PFSK-1 (cell line): Measurements from ENCODE around the gene MAP3K10.

ENCODE experiments used
- FOXP2 ChIP-seq: optimal IDR thresholded peaks from 2 replicates; pipeline ENCODE3; 2011; ENCODE audit warnings: borderline replicate concordance, control low read depth, inconsistent platforms; ENCODE audit not compliant: insufficient read depth; ENCODE audit errors: extremely low read length, extremely low read depth
- POLR2AphosphoS5 ChIP-seq: IDR thresholded peaks from 2 replicates; pipeline ENCODE4 v1.6.1; 2012; ENCODE audit warnings: low read depth, mild to moderate bottlenecking, control low read depth, low read length, moderate library complexity
- REST ChIP-seq, 2 experiments: IDR thresholded peaks; 2 replicates each; pipeline versions ENCODE4 v1.6.1 to v1.8.0; 2011 to 2012; ENCODE audit warnings: low read depth in 2 of 2, low read length in 2 of 2, control low read depth in 1 of 2, inconsistent platforms in 1 of 2, mild to moderate bottlenecking in 1 of 2, moderate library complexity in 1 of 2; ENCODE audit not compliant: insufficient read depth in 1 of 2
- SIN3A ChIP-seq: IDR thresholded peaks from 2 replicates; pipeline ENCODE4 v1.6.1; 2012; ENCODE audit warnings: mild to moderate bottlenecking, low read length, moderate library complexity, borderline replicate concordance; ENCODE audit not compliant: insufficient read depth
- TAF1 ChIP-seq: IDR thresholded peaks from 2 replicates; pipeline ENCODE4 v1.6.1; 2012; ENCODE audit warnings: low read length, control low read depth, borderline replicate concordance; ENCODE audit not compliant: insufficient read depth

Gene MAP3K10

GRCh38 chr19:40235238-40236025 lies 44.2 kb downstream of the MAP3K10 start:
- no peak for TF ChIP-seq REST (IDR thresholded peaks at IDR 0.05; ENCODE audit: insufficient read depth in 1 of 2, low read depth in 2 of 2, low read length in 2 of 2)
- no peak for TF ChIP-seq SIN3A
- no peak for TF ChIP-seq FOXP2
- no peak for TF ChIP-seq POLR2AphosphoS5
- no peak for TF ChIP-seq TAF1

GRCh38 chr19:40236026-40236355 lies 44.8 kb downstream of the MAP3K10 start:
- no peak for TF ChIP-seq SIN3A
- no peak for TF ChIP-seq FOXP2
- no peak for TF ChIP-seq REST (IDR thresholded peaks at IDR 0.05; ENCODE audit: insufficient read depth in 1 of 2, low read depth in 2 of 2, low read length in 2 of 2)
- TF ChIP-seq TAF1 = no peak
- TF ChIP-seq POLR2AphosphoS5 = no peak

- TF ChIP-seq SIN3A = no peak
- TF ChIP-seq TAF1 = no peak
- TF ChIP-seq REST (IDR thresholded peaks at IDR 0.05; ENCODE audit: insufficient read depth in 1 of 2, low read depth in 2 of 2, low read length in 2 of 2) = no peak
- TF ChIP-seq FOXP2 = no peak
- no peak for TF ChIP-seq POLR2AphosphoS5
Measured at GRCh38 chr19:40236366-40236765, 45.1 kb downstream of the MAP3K10 start.

GRCh38 chr19:40237791-40238190 lies 46.6 kb downstream of the MAP3K10 start:
- no peak for TF ChIP-seq POLR2AphosphoS5
- no peak for TF ChIP-seq TAF1
- TF ChIP-seq REST (IDR thresholded peaks at IDR 0.05; ENCODE audit: insufficient read depth in 1 of 2, low read depth in 2 of 2, low read length in 2 of 2) = no peak
- no peak for TF ChIP-seq FOXP2
- no peak for TF ChIP-seq SIN3A
